Measurements from ENCODE around the gene SPCS2. TPM values are rescaled to one million over a fixed set of nuclear protein-coding genes. Genes with fewer than 3 reads are reported as not detected.
"Not testable (repeated sequence)": the region's sequence is repeated elsewhere in the genome, so short reads cannot be mapped to it uniquely, and the experiment has no call there.

SPCS2 gene
- total RNA-seq, 1 donor from 2014 or later: 178 TPM

GRCh38 chr11:74988541-74989259 lies 39.6 kb downstream of the SPCS2 start, which contains the start of gene NEU3:
Gene NEU3 (plus strand): TSS chr11:74988933. CDS start chr11:74989061, 128 bp downstream.
- intact Hi-C loops (cut with DNase I): no loop called here
- H3K9me3 ChIP-seq: no peaks in the 10 kb centered on the region

GRCh38 chr11:74989260-74989638 lies 40.2 kb downstream of the SPCS2 start:
- Histone ChIP-seq H3K27ac (peak overlapping the region; percentile 78), H3K36me3 (peaks cover 2% of the 10 kb centered on the region), H3K9me3 (no peaks in the 10 kb centered on the region), H3K4me1 (peaks cover 6% of the 10 kb centered on the region), H3K27me3 (no peaks in the 10 kb centered on the region), H3K4me3 (peak overlapping the region; percentile 92)
- no peak for ATAC-seq
- no peak for TF ChIP-seq CTCF (IDR thresholded peaks at IDR 0.05)
- no peak for DNase-seq
- intact Hi-C loops (cut with DNase I): no loop called here

More at GRCh38 chr11:74988541-74989259, 39.6 kb downstream of the SPCS2 start, which contains the start of gene NEU3:
- peak within 1 kb of the TSS; percentile 78 for H3K27ac ChIP-seq
- ATAC-seq (peak; percentile 98), DNase-seq (peak; percentile 90)
- H3K36me3 ChIP-seq: no peaks in the 10 kb centered on the region
- peak within 1 kb of the TSS; percentile 92 for H3K4me3 ChIP-seq
- H3K4me1 ChIP-seq: peaks cover 6% of the 10 kb centered on the region
- TF ChIP-seq CTCF (IDR thresholded peaks at IDR 0.05): no peak
- H3K27me3 ChIP-seq: no peaks in the 10 kb centered on the region

- H3K4me1 ChIP-seq; intact Hi-C loops (cut with DNase I); H3K36me3 ChIP-seq; H3K27ac ChIP-seq; H3K27me3 ChIP-seq; DNase-seq; H3K4me3 ChIP-seq; H3K9me3 ChIP-seq: not testable (repeated sequence)
- ATAC-seq: peak; percentile 2
Measured at GRCh38 chr11:74990150-74990549, 41.1 kb downstream of the SPCS2 start.

GRCh38 chr11:74990941-74991340 lies 41.9 kb downstream of the SPCS2 start:
- H3K4me1 ChIP-seq: peaks cover 6% of the 10 kb centered on the region
- H3K27me3 ChIP-seq: no peaks in the 10 kb centered on the region
- no peak for ATAC-seq
- peaks cover 12% of the 10 kb centered on the region for H3K36me3 ChIP-seq
- TF ChIP-seq CTCF (IDR thresholded peaks at IDR 0.05): no peak
- intact Hi-C loops (cut with DNase I): no loop called here
- no peak overlapping the region for H3K27ac ChIP-seq
- no peak overlapping the region for H3K4me3 ChIP-seq
- H3K9me3 ChIP-seq: no peaks in the 10 kb centered on the region
- no peak for DNase-seq

GRCh38 chr11:74992852-74993251 lies 43.8 kb downstream of the SPCS2 start:
- intact Hi-C loops (cut with DNase I): no loop called here
- no peak for ATAC-seq

More at GRCh38 chr11:74992852-74993251, 43.8 kb downstream of the SPCS2 start:
- H3K9me3 ChIP-seq: no peaks in the 10 kb centered on the region
- peaks cover 6% of the 10 kb centered on the region for H3K4me1 ChIP-seq
- TF ChIP-seq CTCF (IDR thresholded peaks at IDR 0.05): no peak
- no peaks in the 10 kb centered on the region for H3K27me3 ChIP-seq
- H3K4me3 ChIP-seq: no peak overlapping the region
- H3K36me3 ChIP-seq: peaks cover 15% of the 10 kb centered on the region
- no peak overlapping the region for H3K27ac ChIP-seq
- no peak for DNase-seq
